Neural cell (in vitro differentiated cells): ENCODE results near the gene NDUFAB1.

Source experiments
- CTCF ChIP-seq: fragments of 450-650 bp; IDR thresholded peaks from 2 replicates; pipeline ENCODE4 v1.5.1; 2014; ENCODE audit warnings: antibody characterized with exemption, mild to moderate bottlenecking, moderate library complexity; ENCODE audit not compliant: poor library complexity, severe bottlenecking
- POLR2AphosphoS5 ChIP-seq: IDR thresholded peaks from 2 replicates; pipeline ENCODE4 v1.6.1; 2012
- REST ChIP-seq: IDR thresholded peaks from 2 replicates; pipeline ENCODE4 v1.6.1; 2012; ENCODE audit warnings: borderline replicate concordance

- TF ChIP-seq REST = no peak
- TF ChIP-seq CTCF = no peak
- TF ChIP-seq POLR2AphosphoS5 = no peak
These were observed 11.6 kb upstream of the NDUFAB1 start for GRCh38 chr16:23607726-23608125.
